Putamen (tissue), 1 donor: Measurements from ENCODE around the gene ACAP2.
A peak's percentile ranks its signal among the peaks of the same experiment; 100 is the strongest.
"Not testable (repeated sequence)": the region's sequence is repeated elsewhere in the genome, so short reads cannot be mapped to it uniquely, and the experiment has no call there.

ENCODE experiments used
- DNase-seq: peaks from one replicate; pipeline ENCODE4 v3.0.0-alpha.2; 2016; ENCODE audit warnings: low spot score

ACAP2 gene

DNA sequence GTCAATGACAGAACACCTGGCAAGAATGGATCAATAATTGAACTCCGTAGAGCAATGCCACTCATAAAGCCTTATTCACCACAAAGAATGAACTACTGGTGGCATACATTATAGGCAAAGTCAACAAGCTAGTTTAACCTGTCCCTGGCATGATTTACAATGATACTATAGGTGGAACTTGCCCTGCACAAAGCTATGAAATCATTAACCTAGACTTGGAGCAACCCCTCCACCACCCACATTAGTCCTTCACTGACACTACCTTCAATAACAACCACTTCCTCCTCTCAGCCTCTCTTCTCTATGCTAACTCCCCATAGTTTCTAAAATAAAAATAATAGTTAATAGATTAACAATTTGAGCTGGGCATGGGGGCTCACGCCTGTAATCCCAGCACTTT, 54.4 kb downstream of the ACAP2 start:
- DNase-seq = no peak

- no peak for DNase-seq
These were observed 56.1 kb downstream of the ACAP2 start for GRCh38 chr3:195386739-195387138.

- no peak for DNase-seq
These were observed 57.3 kb downstream of the ACAP2 start for GRCh38 chr3:195385526-195385925.

DNA sequence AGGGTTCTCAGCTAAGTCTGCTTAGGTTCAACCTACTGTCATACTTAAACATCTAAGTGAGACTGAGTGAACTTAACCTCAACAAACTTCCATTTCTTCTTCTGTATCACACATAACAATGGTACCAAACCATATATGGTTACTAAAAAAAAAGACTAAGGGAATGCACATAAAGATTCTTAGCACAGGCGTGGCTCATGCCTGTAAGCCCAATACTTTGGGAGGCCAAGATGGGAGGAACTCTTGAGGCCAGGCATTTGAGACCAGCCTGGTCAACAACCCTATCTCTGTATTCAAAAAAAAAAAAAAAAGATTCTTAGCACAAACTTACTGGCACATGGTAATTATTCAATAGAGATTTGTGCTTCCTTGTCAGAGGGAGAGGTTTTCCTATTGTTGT, 57.9 kb downstream of the ACAP2 start:
- no peak for DNase-seq

DNA sequence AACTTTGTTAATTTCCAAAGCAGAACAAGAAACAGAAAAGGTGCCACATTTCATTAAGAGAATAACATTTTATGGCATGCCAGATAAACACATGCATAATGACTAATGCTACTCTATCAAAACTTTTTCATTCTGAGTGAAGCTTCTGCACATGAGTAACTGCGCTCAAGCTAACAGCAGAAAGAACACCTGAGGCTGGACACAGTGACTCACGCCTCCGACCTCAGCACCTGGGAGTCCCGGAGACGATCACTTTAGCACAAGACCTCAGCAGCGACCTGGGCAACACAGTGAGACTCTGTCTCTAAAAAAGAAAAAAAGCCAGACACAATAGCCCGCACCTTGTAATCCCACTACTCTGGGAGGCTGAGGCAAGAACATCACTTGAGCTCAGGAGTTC, 70.6 kb downstream of the ACAP2 start:
- DNase-seq = no peak

GRCh38 chr3:195366200-195366925, 76.5 kb downstream of the ACAP2 start:
- DNase-seq = no peak

DNA sequence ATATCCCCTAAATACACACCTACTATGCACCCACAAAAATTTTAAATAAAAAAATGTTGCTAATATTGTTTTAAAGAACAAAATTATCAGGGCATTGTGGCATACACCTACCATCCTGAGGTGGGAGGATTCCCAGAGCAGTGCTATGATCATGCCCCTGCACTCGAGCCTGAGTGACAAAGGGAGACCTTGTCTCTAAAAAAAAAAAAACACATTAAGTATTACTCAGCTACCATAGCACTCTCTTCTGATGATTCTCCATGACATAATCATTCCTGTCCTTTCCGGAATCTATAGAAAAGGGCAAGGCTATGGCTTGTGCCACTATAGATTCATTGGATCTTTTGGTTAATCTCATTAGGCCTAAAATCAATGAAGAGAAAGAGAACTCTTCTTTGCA, 77.4 kb downstream of the ACAP2 start:
- DNase-seq = no peak

- DNase-seq = not testable (repeated sequence)
These were observed 85.0 kb downstream of the ACAP2 start for GRCh38 chr3:195357797-195358196.

GRCh38 chr3:195356151-195357086, 86.4 kb downstream of the ACAP2 start:
- DNase-seq = peak; percentile 52

DNA sequence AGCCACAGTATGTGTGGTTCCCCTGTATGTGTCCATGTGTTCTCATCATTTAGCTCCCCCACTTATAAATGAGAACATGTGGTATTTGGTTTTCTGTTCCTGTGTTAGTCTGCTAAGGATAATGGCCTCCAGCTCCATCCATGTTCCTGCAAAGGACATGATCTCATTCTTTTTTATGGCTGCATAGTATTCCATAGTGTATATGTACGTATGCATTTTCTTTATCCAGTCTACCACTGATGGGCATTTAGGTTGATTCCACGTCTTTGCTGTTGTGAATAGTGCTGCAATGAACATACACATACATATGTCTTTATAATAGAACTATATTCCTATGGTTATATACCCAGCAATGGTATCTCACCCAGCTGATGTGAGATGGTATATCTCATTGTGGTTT, 88.8 kb downstream of the ACAP2 start:
- not testable (repeated sequence) for DNase-seq

DNA sequence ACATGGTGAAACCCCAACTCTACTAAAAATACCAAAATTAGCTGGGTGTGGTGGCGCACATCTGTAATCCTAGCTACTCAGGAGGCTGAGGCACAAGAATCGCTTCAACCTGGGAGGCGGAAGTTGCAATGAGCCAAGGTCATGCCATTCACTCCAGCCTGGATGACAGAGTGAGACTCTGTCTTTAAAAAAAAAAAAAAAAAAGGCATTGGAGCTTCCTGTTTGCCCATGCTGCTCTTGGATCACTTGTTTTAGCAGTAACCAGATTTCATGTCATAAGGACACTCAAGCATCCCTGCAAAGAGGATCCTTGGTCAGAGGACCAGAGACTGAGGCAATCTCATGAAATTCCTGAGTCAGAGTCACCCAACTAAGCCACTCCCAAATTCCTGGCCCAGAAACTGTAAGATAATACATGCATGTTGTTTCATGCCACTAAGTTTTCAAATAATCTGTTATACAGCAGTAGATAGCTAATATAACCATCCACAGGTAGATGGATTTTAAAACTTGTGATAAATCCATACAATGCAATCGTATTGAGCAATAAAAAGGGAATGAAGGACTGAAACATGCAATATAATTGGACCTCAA, 89.8 kb downstream of the ACAP2 start:
- DNase-seq = no peak

DNA sequence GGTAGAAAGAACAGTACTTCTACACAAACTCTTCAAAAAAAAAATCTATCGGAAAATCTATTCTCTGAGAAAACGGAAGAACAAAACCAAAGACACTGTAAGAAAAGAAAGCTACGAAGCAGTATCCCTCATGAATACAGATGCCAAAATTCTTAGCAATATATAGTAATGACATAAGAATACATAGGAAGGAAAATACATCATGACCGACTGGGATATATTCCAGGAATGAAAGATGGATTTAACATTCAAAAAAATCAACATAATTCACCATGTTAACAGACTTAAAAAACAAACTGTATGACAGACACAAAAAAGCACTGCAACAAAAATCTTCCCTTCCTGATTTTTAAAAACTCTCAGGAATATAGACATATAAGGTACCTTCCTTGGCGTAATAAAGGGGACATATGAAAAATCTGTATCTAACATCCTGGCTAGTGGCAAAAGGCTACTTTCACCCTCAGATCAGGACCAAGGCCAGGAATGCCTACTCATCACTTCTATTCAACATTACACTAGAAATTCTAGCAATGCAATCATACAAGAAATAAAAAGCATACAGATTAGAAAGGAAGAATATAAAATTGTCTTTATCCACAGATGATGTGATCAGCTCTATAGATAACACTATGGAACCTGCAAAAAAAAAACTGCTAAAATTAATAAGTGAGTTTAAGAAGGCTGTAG, 94.2 kb downstream of the ACAP2 start:
- DNase-seq = no peak

GRCh38 chr3:195337747-195338146, 105.1 kb downstream of the ACAP2 start:
- no peak for DNase-seq

GRCh38 chr3:195334967-195335366, 107.9 kb downstream of the ACAP2 start:
- DNase-seq = no peak

DNA sequence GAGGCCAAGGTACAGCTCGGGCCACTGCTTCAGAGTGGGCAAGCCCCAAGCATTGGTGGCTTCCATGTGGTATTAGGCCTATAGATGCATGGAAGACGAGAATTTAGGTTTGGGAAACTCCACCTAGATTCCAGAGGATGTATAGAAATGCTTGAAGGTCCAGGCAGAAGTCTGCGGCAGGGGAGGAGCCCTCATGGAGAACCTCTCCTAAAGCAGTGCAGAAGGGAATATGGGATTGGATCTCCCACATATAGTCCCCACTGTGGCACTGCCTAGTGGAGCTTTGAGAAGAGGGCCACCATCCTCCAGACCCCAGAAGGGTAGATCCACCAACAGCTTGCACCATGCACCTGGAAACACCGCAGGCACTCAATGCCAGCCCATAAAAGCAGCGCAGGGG, 123.8 kb downstream of the ACAP2 start:
- no peak for DNase-seq

- no peak for DNase-seq
These were observed 130.1 kb downstream of the ACAP2 start for GRCh38 chr3:195312714-195313113.

DNA sequence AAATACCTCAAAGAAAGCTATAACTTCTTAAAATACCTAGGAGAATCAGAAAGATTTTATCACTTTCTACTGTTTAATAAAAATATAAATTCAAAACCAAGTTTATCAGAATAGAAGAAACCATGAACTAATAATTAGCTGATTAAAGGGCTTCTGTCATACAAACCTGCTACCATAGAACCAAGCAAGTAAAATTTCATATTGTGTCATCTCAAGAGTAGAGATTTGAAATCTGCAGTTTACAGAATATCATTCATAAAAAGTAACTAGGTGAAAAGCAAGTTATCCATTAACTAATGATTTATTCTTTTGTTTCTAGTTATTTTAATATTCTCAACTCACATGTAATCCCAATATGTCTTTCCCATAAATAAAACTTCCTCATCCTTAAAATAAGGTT, 135.1 kb downstream of the ACAP2 start:
- no peak for DNase-seq

- DNase-seq = no peak
These were observed 136.5 kb downstream of the ACAP2 start for GRCh38 chr3:195306369-195306768.

DNA sequence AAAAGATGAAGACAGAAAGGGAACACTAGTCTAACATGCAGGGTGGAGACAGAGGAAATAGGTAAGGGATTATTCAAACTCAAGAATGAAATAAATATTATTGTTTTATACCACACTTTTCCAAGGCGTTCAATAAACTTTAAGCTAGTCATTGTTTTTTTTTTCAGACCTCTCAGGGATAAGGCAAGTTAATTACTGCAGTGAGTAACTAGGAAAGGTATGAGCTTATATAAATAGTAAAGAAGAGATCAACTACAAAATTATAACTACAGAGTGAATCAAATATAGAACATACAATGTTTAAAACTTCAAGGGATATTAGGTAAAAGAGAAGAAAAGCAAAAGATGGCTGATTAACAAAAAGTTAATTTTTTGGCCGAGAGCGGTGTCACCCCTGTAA, 140.4 kb downstream of the ACAP2 start:
- no peak for DNase-seq

DNA sequence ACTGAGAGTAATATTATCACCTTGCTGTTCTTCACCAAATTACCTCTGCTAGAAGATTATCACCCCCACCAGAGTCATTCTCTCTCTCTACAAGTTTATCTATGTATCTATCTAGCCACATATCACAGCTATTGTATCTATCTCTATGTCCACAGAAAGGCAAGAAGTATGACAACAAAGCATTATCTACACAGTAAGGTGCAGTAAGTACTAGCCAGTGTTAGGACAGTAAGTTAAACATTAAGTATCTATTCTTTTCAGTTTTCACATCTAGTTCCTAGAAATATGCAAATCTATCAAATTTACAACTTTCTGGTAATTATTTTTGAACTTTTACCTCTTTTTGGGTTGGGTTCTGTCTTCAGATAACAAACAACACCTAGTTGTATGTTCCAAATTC, 145.4 kb downstream of the ACAP2 start:
- DNase-seq = no peak

DNA sequence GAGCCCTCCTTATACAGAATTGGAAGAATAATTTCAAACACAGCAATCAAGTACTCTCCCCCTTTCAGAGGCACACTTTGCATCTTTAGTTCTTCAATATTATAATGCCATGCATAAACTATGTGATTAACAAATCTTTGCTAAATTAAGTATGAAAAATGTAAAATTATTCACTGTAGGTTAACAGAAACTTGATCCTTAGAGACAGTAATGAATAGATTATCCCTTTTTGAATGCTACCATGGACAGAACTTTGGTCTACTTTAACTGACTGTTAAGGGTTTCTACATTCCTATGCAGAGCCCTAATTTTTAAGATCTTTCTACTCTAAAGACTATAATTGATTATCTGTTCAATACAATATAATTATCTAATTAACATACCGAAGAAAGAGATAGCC, 146.2 kb downstream of the ACAP2 start:
- no peak for DNase-seq

- no peak for DNase-seq
These were observed 151.7 kb downstream of the ACAP2 start for GRCh38 chr3:195291121-195291520.
